ENCODE data around the gene ZKSCAN4. TPM values are rescaled to one million over a fixed set of nuclear protein-coding genes. Genes with fewer than 3 reads are reported as not detected.

Gene ZKSCAN4
- total RNA-seq = 1 to 10 TPM; 1.8 to 2.0 TPM

DNA sequence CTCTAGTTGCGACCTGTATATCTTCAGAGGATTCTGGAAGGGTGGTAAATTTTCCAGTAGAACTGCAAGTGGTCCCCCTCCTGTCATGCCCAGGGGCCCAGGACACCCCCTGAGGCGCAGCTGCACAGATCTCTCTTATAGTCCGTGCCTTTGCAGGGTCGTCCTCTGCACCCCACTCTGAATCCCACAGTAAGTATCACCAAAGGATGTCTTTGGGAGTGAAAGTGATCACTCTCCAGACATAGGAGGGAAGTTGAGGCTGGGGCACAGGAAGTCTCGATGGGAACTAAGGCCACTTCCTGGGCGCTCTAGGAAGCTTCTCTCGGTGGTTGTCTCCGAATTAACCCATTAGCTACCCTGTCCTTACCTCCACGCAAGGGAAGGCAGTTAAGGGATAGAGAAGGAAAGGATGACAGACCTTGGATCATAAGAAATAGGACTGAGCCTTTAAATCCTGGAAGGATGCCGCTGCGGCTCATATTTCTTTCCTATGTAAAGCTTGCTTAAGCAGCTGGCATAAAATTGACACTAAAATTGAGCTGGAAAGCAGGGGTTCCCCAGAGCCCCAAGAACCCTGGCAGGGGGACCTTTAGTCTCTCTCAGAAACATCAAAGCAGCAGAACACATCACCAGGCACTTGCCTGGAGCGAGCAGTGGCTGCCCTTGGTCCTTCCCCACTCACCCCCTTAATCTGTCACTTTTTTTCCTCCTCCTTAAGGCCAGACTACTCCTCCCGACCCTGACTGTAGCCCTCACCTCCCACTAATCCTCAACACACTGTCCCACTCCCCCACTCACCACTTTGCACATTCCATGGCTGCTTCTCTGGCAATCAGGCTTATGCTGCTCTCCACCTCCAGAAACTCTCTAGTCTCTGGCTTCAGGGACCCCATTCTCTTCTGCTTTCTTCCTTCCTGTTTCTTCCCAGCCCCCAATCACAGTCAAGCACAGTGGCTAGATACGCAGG lies at the start of gene ZKSCAN4:
ZKSCAN4 (minus strand) TSS at position 261 of the 967 bp plus-strand sequence. CDS start 289 bp downstream, outside the sequence.
- peaks cover 10% of the 10 kb centered on the region for H3K36me3 ChIP-seq
- TF ChIP-seq, protein P1, sequence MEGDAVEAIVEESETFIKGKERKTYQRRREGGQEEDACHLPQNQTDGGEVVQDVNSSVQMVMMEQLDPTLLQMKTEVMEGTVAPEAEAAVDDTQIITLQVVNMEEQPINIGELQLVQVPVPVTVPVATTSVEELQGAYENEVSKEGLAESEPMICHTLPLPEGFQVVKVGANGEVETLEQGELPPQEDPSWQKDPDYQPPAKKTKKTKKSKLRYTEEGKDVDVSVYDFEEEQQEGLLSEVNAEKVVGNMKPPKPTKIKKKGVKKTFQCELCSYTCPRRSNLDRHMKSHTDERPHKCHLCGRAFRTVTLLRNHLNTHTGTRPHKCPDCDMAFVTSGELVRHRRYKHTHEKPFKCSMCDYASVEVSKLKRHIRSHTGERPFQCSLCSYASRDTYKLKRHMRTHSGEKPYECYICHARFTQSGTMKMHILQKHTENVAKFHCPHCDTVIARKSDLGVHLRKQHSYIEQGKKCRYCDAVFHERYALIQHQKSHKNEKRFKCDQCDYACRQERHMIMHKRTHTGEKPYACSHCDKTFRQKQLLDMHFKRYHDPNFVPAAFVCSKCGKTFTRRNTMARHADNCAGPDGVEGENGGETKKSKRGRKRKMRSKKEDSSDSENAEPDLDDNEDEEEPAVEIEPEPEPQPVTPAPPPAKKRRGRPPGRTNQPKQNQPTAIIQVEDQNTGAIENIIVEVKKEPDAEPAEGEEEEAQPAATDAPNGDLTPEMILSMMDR (IDR thresholded peaks at IDR 0.05) = no peak
- DNase-seq (ENCODE audit: low spot score) = peak; percentile 66
- H3K9me3 ChIP-seq = no peaks in the 10 kb centered on the region
- peak within 1 kb of the TSS; percentile 73 to 82 for H3K4me3 ChIP-seq
- peaks cover 0 to 20% of the 10 kb centered on the region in 2 donors for H3K4me1 ChIP-seq
- no peaks in the 10 kb centered on the region for H3K27me3 ChIP-seq
- H3K27ac ChIP-seq = peak within 1 kb of the TSS; percentile 42 to 63

DNA sequence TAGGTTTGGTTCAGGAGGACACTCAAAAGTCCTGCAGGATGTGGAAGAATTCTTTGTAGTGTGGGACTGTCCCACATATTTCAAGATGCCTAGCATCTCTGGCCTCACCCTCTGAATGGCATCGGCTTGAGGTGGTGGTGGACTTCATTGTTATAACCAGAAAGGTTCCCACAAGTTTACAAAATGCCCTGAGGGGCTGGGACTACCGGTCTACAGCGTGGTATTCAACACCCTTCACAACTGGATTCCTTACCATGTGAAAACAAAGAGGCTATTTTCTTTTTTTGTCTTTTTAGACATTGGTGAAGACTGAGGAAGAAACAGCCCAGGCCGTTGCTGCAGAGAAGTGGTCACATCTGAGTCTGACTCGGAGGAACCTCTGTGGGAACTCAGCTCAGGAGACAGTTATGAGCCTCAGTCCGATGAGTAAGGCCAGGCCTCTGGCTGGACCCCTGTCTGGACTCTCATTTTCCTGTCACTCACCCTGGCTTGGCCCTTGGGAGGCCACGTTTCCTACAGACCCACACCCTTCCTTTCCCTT lies 44.5 kb upstream of the ZKSCAN4 start:
- H3K27me3 ChIP-seq = no peaks in the 10 kb centered on the region
- no peak for DNase-seq (ENCODE audit: low spot score)
- no peaks in the 10 kb centered on the region for H3K9me3 ChIP-seq
- TF ChIP-seq, protein P1 (IDR thresholded peaks at IDR 0.05) = no peak
- no peaks in the 10 kb centered on the region for H3K4me1 ChIP-seq
- peaks cover 10% of the 10 kb centered on the region for H3K36me3 ChIP-seq
- H3K4me3 ChIP-seq = no peak overlapping the region
- no peak overlapping the region for H3K27ac ChIP-seq

DNA sequence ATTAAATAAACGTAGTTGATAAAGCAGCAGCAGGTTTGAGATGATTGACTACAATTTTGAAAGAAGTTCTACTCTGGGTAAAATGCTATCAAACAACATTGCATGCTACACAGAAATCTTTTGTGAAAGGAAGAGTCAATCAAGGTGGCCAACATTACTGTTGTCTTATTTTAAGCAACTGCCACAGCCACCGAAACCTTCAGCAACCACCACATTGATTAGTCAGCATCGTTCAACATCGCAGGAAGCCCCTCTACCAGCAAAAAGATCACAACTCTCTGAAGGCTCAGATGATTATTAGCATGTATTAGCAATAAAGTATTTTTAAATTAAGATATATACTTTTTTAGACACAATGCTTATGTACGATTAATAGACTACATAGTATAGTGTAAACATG lies 43.3 kb upstream of the ZKSCAN4 start:
- Histone ChIP-seq H3K9me3 (no peaks in the 10 kb centered on the region), H3K27ac (no peak overlapping the region)

DNA sequence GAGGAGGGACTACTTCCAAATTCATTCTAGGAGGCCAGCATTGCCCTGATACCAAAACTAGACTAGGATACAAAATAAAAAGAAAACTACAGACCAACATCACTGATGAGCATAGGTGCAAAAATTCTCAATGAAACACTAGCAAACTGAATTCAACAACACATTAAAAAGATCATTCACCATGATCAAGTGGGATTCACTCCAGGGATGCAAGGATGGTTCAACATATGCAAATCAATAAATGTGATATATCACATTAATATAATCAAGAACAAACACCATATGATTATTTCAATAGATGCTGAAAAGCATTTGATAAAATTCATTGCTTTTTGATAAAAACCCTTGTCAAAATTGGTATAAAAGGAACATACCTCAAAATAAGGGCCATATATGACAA lies 39.5 kb upstream of the ZKSCAN4 start:
- no peak for DNase-seq (ENCODE audit: low spot score)
- H3K9me3 ChIP-seq = no peaks in the 10 kb centered on the region
- peaks cover 30% of the 10 kb centered on the region for H3K36me3 ChIP-seq
- TF ChIP-seq, protein P1 (IDR thresholded peaks at IDR 0.05) = no peak
- no peak overlapping the region for H3K27ac ChIP-seq
- no peaks in the 10 kb centered on the region for H3K4me1 ChIP-seq
- no peaks in the 10 kb centered on the region for H3K27me3 ChIP-seq
- no peak overlapping the region for H3K4me3 ChIP-seq

More for the DNA sequence above, 43.3 kb upstream of the ZKSCAN4 start:
- H3K4me1 ChIP-seq = no peaks in the 10 kb centered on the region
- H3K36me3 ChIP-seq = peaks cover 10% of the 10 kb centered on the region
- TF ChIP-seq, protein P1 (IDR thresholded peaks at IDR 0.05) = no peak
- DNase-seq (ENCODE audit: low spot score) = no peak
- no peaks in the 10 kb centered on the region for H3K27me3 ChIP-seq
- no peak overlapping the region for H3K4me3 ChIP-seq

DNA sequence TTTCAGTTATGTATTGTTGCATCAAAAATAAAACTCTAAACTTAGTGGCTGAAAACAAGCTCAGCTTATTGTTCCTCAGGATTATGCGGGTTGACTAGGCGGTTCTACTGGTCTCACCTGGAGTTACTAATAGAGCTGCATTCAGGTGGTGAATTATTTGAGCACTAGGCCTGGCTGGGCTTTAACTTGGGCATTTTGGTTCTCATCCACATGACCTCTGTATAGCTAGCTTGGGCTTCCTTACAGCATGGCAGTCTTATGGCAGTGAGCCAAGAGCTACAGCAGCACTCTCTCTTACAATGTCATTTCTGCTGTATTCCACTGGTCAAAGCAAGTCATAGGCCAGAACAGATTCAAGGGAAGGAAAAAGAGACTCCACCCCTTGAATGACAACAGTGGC lies 30.9 kb upstream of the ZKSCAN4 start:
- no peak for DNase-seq (ENCODE audit: low spot score)
- Histone ChIP-seq H3K4me3 (no peak overlapping the region), H3K9me3 (peaks cover 0 to 7% of the 10 kb centered on the region in 2 donors), H3K27ac (no peak overlapping the region), H3K36me3 (peaks cover 21% of the 10 kb centered on the region), H3K4me1 (peaks cover 0 to 5% of the 10 kb centered on the region in 2 donors), H3K27me3 (no peaks in the 10 kb centered on the region)
- TF ChIP-seq, protein P1 (IDR thresholded peaks at IDR 0.05) = no peak

Measured in right atrium auricular region (tissue), 2 donors.